ENCODE results near the gene EDN2.

The EDN2 gene

GRCh38 chr1:41479000-41479807, 5.3 kb downstream of the EDN2 start:
- no CpG with 5 or more reads among the region's 19 CpGs for WGBS (ENCODE audit: extremely low coverage, insufficient coverage, insufficient read length)
- peak in 1 of 2 donors; percentile 43 for DNase-seq

GRCh38 chr1:41478118-41478748, 6.2 kb downstream of the EDN2 start:
- Histone ChIP-seq H3K27ac (ENCODE audit: low read depth, low read length) (no peak overlapping the region), H3K79me2 (ENCODE audit: control insufficient read depth, insufficient read depth, low read length, poor library complexity) (no peaks in the 10 kb centered on the region), H3K4me2 (ENCODE audit: low read length) (no peak overlapping the region), H3K79me1 (ENCODE audit: low read length) (peaks cover 41% of the 10 kb centered on the region), H3K4ac (ENCODE audit: low read depth, low read length) (no peak overlapping the region), H3K9me3 (ENCODE audit: insufficient read depth, low read depth, low read length) (no peaks in the 10 kb centered on the region), H3K9ac (ENCODE audit: low read length) (no peak overlapping the region), H2BK5ac (ENCODE audit: low read depth, low read length, poor library complexity) (no peak overlapping the region), H2AK5ac (ENCODE audit: low read length) (peak overlapping the region; percentile 91), H3K4me1 (ENCODE audit: control insufficient read depth in 1 of 2, insufficient read depth in 2 of 2, low read length in 2 of 2) (peaks cover 28 to 35% of the 10 kb centered on the region in 2 experiments), H3K27me3 (ENCODE audit: insufficient read depth, low read length) (no peaks in the 10 kb centered on the region), H2BK12ac (ENCODE audit: low read length) (peak overlapping the region; percentile 52), H4K8ac (ENCODE audit: low read depth, low read length) (peak overlapping the region; percentile 31), H2BK120ac (ENCODE audit: insufficient read depth, low read length, poor library complexity) (peak overlapping the region; percentile 20), H3K23ac (ENCODE audit: low read length) (no peak overlapping the region), H2AFZ (ENCODE audit: insufficient read depth, low read length, poor library complexity) (no peak overlapping the region), H3K14ac (ENCODE audit: low read length) (peak overlapping the region; percentile 44), H3K18ac (ENCODE audit: low read length) (no peak overlapping the region), H3K36me3 (ENCODE audit: control insufficient read depth in 1 of 2, insufficient read depth in 2 of 2, low read length in 2 of 2) (no peaks in the 10 kb centered on the region), H4K12ac (ENCODE audit: low read depth, low read length) (no peak overlapping the region), H4K91ac (ENCODE audit: low read depth, low read length) (peak overlapping the region; percentile 28), H3K4me3 (ENCODE audit: low read depth, low read length) (no peak overlapping the region)
- no peak for DNase-seq
- WGBS (ENCODE audit: extremely low coverage, insufficient coverage, insufficient read length) = no CpG with 5 or more reads among the region's 12 CpGs

More at GRCh38 chr1:41479000-41479807, 5.3 kb downstream of the EDN2 start:
- no peak overlapping the region for H3K4me3 ChIP-seq (ENCODE audit: low read depth, low read length)
- H3K4me2 ChIP-seq (ENCODE audit: low read length) = no peak overlapping the region
- H2BK5ac ChIP-seq (ENCODE audit: low read depth, low read length, poor library complexity) = no peak overlapping the region
- H3K4me1 ChIP-seq (ENCODE audit: control insufficient read depth in 1 of 2, insufficient read depth in 2 of 2, low read length in 2 of 2) = peaks cover 27 to 33% of the 10 kb centered on the region in 2 experiments
- peak overlapping the region; percentile 58 for H2AK5ac ChIP-seq (ENCODE audit: low read length)
- H4K91ac ChIP-seq (ENCODE audit: low read depth, low read length) = peak overlapping the region; percentile 41
- no peak overlapping the region for H4K12ac ChIP-seq (ENCODE audit: low read depth, low read length)
- no peaks in the 10 kb centered on the region for H3K79me2 ChIP-seq (ENCODE audit: control insufficient read depth, insufficient read depth, low read length, poor library complexity)
- peaks cover 37% of the 10 kb centered on the region for H3K79me1 ChIP-seq (ENCODE audit: low read length)
- H3K18ac ChIP-seq (ENCODE audit: low read length) = peak overlapping the region; percentile 1
- peak overlapping the region; percentile 1 for H2BK120ac ChIP-seq (ENCODE audit: insufficient read depth, low read length, poor library complexity)
- H3K4ac ChIP-seq (ENCODE audit: low read depth, low read length) = no peak overlapping the region
- H3K14ac ChIP-seq (ENCODE audit: low read length) = peak overlapping the region; percentile 45
- H2AFZ ChIP-seq (ENCODE audit: insufficient read depth, low read length, poor library complexity) = no peak overlapping the region
- H4K8ac ChIP-seq (ENCODE audit: low read depth, low read length) = peak overlapping the region; percentile 21
- H3K9ac ChIP-seq (ENCODE audit: low read length) = no peak overlapping the region
- peak overlapping the region; percentile 72 for H2BK12ac ChIP-seq (ENCODE audit: low read length)
- H3K9me3 ChIP-seq (ENCODE audit: insufficient read depth, low read depth, low read length) = no peaks in the 10 kb centered on the region
- no peak overlapping the region for H3K27ac ChIP-seq (ENCODE audit: low read depth, low read length)
- H3K23ac ChIP-seq (ENCODE audit: low read length) = no peak overlapping the region
- no peaks in the 10 kb centered on the region for H3K27me3 ChIP-seq (ENCODE audit: insufficient read depth, low read length)
- no peaks in the 10 kb centered on the region for H3K36me3 ChIP-seq (ENCODE audit: control insufficient read depth in 1 of 2, insufficient read depth in 2 of 2, low read length in 2 of 2)

GRCh38 chr1:41476807-41477361, 7.6 kb downstream of the EDN2 start:
- Histone ChIP-seq H3K4me3 (ENCODE audit: low read depth, low read length) (no peak overlapping the region), H3K14ac (ENCODE audit: low read length) (peak overlapping the region; percentile 16), H3K79me2 (ENCODE audit: control insufficient read depth, insufficient read depth, low read length, poor library complexity) (no peaks in the 10 kb centered on the region), H2BK120ac (ENCODE audit: insufficient read depth, low read length, poor library complexity) (peak overlapping the region; percentile 47), H2AK5ac (ENCODE audit: low read length) (peak overlapping the region; percentile 50), H3K9me3 (ENCODE audit: insufficient read depth, low read depth, low read length) (no peaks in the 10 kb centered on the region), H4K12ac (ENCODE audit: low read depth, low read length) (no peak overlapping the region), H3K79me1 (ENCODE audit: low read length) (peaks cover 28% of the 10 kb centered on the region), H2AFZ (ENCODE audit: insufficient read depth, low read length, poor library complexity) (no peak overlapping the region), H3K23ac (ENCODE audit: low read length) (no peak overlapping the region), H4K8ac (ENCODE audit: low read depth, low read length) (no peak overlapping the region), H2BK5ac (ENCODE audit: low read depth, low read length, poor library complexity) (no peak overlapping the region), H3K4ac (ENCODE audit: low read depth, low read length) (no peak overlapping the region), H3K4me2 (ENCODE audit: low read length) (no peak overlapping the region), H3K4me1 (ENCODE audit: control insufficient read depth in 1 of 2, insufficient read depth in 2 of 2, low read length in 2 of 2) (peaks cover 21 to 27% of the 10 kb centered on the region in 2 experiments), H3K27me3 (ENCODE audit: insufficient read depth, low read length) (no peaks in the 10 kb centered on the region), H2BK12ac (ENCODE audit: low read length) (peak overlapping the region; percentile 29), H3K18ac (ENCODE audit: low read length) (no peak overlapping the region), H4K91ac (ENCODE audit: low read depth, low read length) (peak overlapping the region; percentile 57), H3K36me3 (ENCODE audit: control insufficient read depth in 1 of 2, insufficient read depth in 2 of 2, low read length in 2 of 2) (no peaks in the 10 kb centered on the region), H3K9ac (ENCODE audit: low read length) (no peak overlapping the region), H3K27ac (ENCODE audit: low read depth, low read length) (no peak overlapping the region)
- no CpG with 5 or more reads among the region's 11 CpGs for WGBS (ENCODE audit: extremely low coverage, insufficient coverage, insufficient read length)
- DNase-seq = no peak

- Histone ChIP-seq H3K14ac (ENCODE audit: low read length) (no peak overlapping the region), H3K4ac (ENCODE audit: low read depth, low read length) (no peak overlapping the region)
- WGBS (ENCODE audit: extremely low coverage, insufficient coverage, insufficient read length) = no CpG with 5 or more reads among the region's 8 CpGs
Measured at GRCh38 chr1:41475859-41476567, 8.5 kb downstream of the EDN2 start.

More at GRCh38 chr1:41475859-41476567, 8.5 kb downstream of the EDN2 start:
- Histone ChIP-seq H3K9me3 (ENCODE audit: insufficient read depth, low read depth, low read length) (no peaks in the 10 kb centered on the region), H4K8ac (ENCODE audit: low read depth, low read length) (no peak overlapping the region), H3K9ac (ENCODE audit: low read length) (no peak overlapping the region), H2AK5ac (ENCODE audit: low read length) (peak overlapping the region; percentile 36), H3K23ac (ENCODE audit: low read length) (no peak overlapping the region), H2AFZ (ENCODE audit: insufficient read depth, low read length, poor library complexity) (no peak overlapping the region), H2BK12ac (ENCODE audit: low read length) (peak overlapping the region; percentile 59), H2BK120ac (ENCODE audit: insufficient read depth, low read length, poor library complexity) (no peak overlapping the region), H3K4me2 (ENCODE audit: low read length) (no peak overlapping the region), H3K18ac (ENCODE audit: low read length) (no peak overlapping the region), H4K91ac (ENCODE audit: low read depth, low read length) (peak overlapping the region; percentile 76), H3K79me1 (ENCODE audit: low read length) (peaks cover 27% of the 10 kb centered on the region), H3K79me2 (ENCODE audit: control insufficient read depth, insufficient read depth, low read length, poor library complexity) (no peaks in the 10 kb centered on the region), H3K4me1 (ENCODE audit: control insufficient read depth in 1 of 2, insufficient read depth in 2 of 2, low read length in 2 of 2) (peaks cover 21 to 27% of the 10 kb centered on the region in 2 experiments), H3K27me3 (ENCODE audit: insufficient read depth, low read length) (no peaks in the 10 kb centered on the region), H4K12ac (ENCODE audit: low read depth, low read length) (no peak overlapping the region), H3K36me3 (ENCODE audit: control insufficient read depth in 1 of 2, insufficient read depth in 2 of 2, low read length in 2 of 2) (no peaks in the 10 kb centered on the region), H3K27ac (ENCODE audit: low read depth, low read length) (no peak overlapping the region), H2BK5ac (ENCODE audit: low read depth, low read length, poor library complexity) (no peak overlapping the region), H3K4me3 (ENCODE audit: low read depth, low read length) (no peak overlapping the region)
- DNase-seq = peak in 1 of 2 donors; percentile 47
